Psoas muscle (tissue), 8 donors: Measurements from ENCODE around the gene GABBR1. TPM values are rescaled to one million over a fixed set of nuclear protein-coding genes. Genes with fewer than 3 reads are reported as not detected.

Experiments
- ATAC-seq, 4 donors: fragments of 200-7000 bp; cut with Tn5 transposase; one replicate each; pipeline ENCODE4 v1.9.1; 2020; ENCODE audit warnings: moderate library complexity in 3 of 4, mild to moderate bottlenecking in 2 of 4
- DNase-seq, 2 donors: peaks; one replicate each; pipeline ENCODE4 v3.0.0-alpha.2; 2020
- H3K27ac ChIP-seq: fragments of 200-600 bp; one replicate; pipeline ENCODE4 v1.8.0; 2022
- H3K27me3 ChIP-seq, 3 donors: fragments of 200-600 bp in 1 of 3; one replicate each; pipeline versions ENCODE4 v1.6.1 to v1.8.0; 2013 to 2022; ENCODE audit warnings: low read length in 2 of 3, mild to moderate bottlenecking in 2 of 3, moderate library complexity in 1 of 3; ENCODE audit not compliant: insufficient read depth in 3 of 3
- H3K36me3 ChIP-seq, 2 donors: fragments of 200-600 bp in 1 of 2; one replicate each; pipeline versions ENCODE4 v1.6.1 to v1.8.0; 2013 to 2022; ENCODE audit warnings: low read depth in 1 of 2, mild to moderate bottlenecking in 1 of 2, moderate library complexity in 1 of 2; ENCODE audit not compliant: insufficient read depth in 1 of 2
- H3K4me1 ChIP-seq: fragments of 200-600 bp; one replicate; pipeline ENCODE4 v1.8.0; 2022
- H3K4me3 ChIP-seq: fragments of 200-600 bp; one replicate; pipeline ENCODE4 v1.8.0; 2022; ENCODE audit warnings: mild to moderate bottlenecking
- H3K9me3 ChIP-seq: fragments of 200-600 bp; one replicate; pipeline ENCODE4 v1.8.0; 2022
- WGBS, 3 donors: extraction: QIAGEN DNeasy Blood & Tissue Kit; methylation state at CpG; one replicate each; pipeline versions ENCODE4 v1.1.6 to v1.1.7; 2013; 5-methylcytosine and 5-hydroxymethylcytosine counted together
- intact Hi-C, 2 donors: fragments of 100-400 bp; cut with DNase I; formaldehyde crosslinking; loops; one replicate each; pipeline versions ENCODE4 v1.11.0 to v1.14.2; 2022
- polyA plus RNA-seq, 3 donors: library from polyadenylated mRNA; stranded (reverse); fragments of 200-250 nt; gene quantifications; one replicate each; pipeline ENCODE4 v1.2.3, GENCODE V29; 2013
- total RNA-seq, 4 donors: library from RNA; stranded (reverse); fragmentation: NEBNext Ultra II Directional in 2 of 4; extraction: Animal tissue kit (Norgen Biotek cat#: 25700) in 2 of 4; gene quantifications; one replicate each; pipeline versions ENCODE4 v1.2.1 to v1.2.4, GENCODE V29; 2021 to 2023
- TF ChIP-seq, protein P1 (sequence below): fragments of 200-600 bp; IDR thresholded peaks from one replicate; pipeline ENCODE4 v1.8.0; 2022; ENCODE audit warnings: antibody characterized with exemption
- donor health status: healthy with polysubstance abuse.
- donor health status: DM: no; HTN: no; CAD: no; lungs with moderate emphysema.
- donor health status: Bipolar disorder and iron deficiency.
- donor health status: healthy.
- donor health status: DM: yes; HTN: yes; CAD: no.
- donor health status: DM: no; HTN: no; CAD: no.
- donor health status: DM: no; HTN: no; CAD: no.
- donor health status: DM: yes; HTN: yes; CAD: no.

The GABBR1 gene
- total and polyA plus RNA-seq, 7 donors, result 2.5 to 10.2 (median 4.6) TPM

GRCh38 chr6:29532320-29532951 is 100.5 kb downstream of the GABBR1 start:
- H3K27me3 ChIP-seq, result no peaks in the 10 kb centered on the region
- H3K4me1 ChIP-seq, result no peaks in the 10 kb centered on the region
- H3K4me3 ChIP-seq, result no peak overlapping the region
- no peaks in the 10 kb centered on the region for H3K36me3 ChIP-seq
- 21 to 64% (median 33%) methylated on average over 2 of the region's 2 CpGs for WGBS, 3 donors
- ATAC-seq (no peak), DNase-seq (no peak)
- no peaks in the 10 kb centered on the region for H3K9me3 ChIP-seq
- TF ChIP-seq, protein P1, sequence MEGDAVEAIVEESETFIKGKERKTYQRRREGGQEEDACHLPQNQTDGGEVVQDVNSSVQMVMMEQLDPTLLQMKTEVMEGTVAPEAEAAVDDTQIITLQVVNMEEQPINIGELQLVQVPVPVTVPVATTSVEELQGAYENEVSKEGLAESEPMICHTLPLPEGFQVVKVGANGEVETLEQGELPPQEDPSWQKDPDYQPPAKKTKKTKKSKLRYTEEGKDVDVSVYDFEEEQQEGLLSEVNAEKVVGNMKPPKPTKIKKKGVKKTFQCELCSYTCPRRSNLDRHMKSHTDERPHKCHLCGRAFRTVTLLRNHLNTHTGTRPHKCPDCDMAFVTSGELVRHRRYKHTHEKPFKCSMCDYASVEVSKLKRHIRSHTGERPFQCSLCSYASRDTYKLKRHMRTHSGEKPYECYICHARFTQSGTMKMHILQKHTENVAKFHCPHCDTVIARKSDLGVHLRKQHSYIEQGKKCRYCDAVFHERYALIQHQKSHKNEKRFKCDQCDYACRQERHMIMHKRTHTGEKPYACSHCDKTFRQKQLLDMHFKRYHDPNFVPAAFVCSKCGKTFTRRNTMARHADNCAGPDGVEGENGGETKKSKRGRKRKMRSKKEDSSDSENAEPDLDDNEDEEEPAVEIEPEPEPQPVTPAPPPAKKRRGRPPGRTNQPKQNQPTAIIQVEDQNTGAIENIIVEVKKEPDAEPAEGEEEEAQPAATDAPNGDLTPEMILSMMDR, result no peak
- intact Hi-C loops, result no loop called here
- no peak overlapping the region for H3K27ac ChIP-seq

- Histone ChIP-seq H3K36me3 (no peaks in the 10 kb centered on the region), H3K4me3 (no peak overlapping the region), H3K9me3 (no peaks in the 10 kb centered on the region), H3K27me3 (no peaks in the 10 kb centered on the region), H3K27ac (no peak overlapping the region), H3K4me1 (no peaks in the 10 kb centered on the region)
- ATAC-seq (no peak), DNase-seq (no peak)
- 56 to 72% (median 66%) methylated on average over 3 of the region's 3 CpGs for WGBS, 3 donors
- TF ChIP-seq, protein P1, result no peak
- intact Hi-C loops, result no loop called here
Observed at GRCh38 chr6:29531668-29532067, 101.3 kb downstream of the GABBR1 start.

DNA sequence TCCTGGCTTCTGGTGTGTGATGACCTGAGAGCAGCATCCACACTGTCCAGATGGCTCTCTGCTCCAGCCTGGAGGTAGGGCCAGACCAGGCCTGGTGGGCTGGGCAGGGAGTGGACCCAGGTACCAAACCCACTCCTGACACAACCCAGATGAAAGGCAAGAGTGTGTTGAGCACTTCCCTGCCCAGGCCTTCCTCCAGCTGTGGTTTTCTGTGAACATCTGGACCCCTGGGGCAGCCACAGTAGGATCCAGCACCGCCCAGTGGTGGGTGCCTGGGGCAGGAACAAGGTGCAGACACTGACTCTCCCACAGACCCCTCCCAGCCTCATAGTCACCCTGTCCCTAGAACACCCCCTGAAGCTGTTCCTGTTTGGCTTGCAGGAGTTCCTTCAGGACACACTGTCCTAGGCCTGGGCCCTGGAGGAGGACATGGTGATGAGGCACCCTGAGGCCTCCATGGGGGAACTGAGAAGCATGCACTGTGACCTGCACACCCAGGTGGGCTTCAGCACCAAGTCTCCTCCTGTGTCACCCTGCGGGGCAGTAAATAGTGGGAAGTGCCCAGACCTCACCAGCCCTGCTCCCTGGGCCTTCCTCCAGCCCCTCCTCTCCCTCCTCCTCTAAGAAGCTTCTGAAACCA is 102.2 kb downstream of the GABBR1 start:
- TF ChIP-seq, protein P1, result no peak
- no peak overlapping the region for H3K4me3 ChIP-seq
- no peaks in the 10 kb centered on the region for H3K27me3 ChIP-seq
- intact Hi-C loops, result no loop called here
- no peaks in the 10 kb centered on the region for H3K36me3 ChIP-seq
- ATAC-seq (no peak), DNase-seq (no peak)
- WGBS, 3 donors, result 82 to 89% (median 83%) methylated on average over 2 of the region's 2 CpGs
- no peaks in the 10 kb centered on the region for H3K4me1 ChIP-seq
- no peaks in the 10 kb centered on the region for H3K9me3 ChIP-seq
- no peak overlapping the region for H3K27ac ChIP-seq

DNA sequence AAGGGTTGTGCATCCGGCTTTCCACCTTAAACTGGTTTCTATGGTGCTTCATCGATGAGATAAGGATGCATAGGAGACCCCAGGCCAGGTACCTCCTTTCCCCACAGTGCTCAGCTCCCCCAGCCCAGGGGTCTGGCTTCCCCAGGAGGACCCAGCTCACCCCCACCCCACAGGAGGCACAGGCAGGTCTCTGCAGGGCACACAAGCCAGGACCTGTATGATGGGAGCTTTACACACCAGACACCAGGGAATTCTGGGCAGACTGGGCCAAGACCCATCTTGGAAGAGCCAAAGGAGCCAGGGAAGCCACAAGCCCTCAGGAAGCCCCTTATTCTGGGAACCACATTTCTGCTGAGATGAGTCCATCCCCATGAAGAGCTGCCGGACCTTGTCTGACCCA is 103.0 kb downstream of the GABBR1 start:
- DNase-seq, result no peak
- Histone ChIP-seq H3K4me1 (no peaks in the 10 kb centered on the region), H3K36me3 (no peaks in the 10 kb centered on the region), H3K27me3 (no peaks in the 10 kb centered on the region), H3K4me3 (no peak overlapping the region), H3K9me3 (no peaks in the 10 kb centered on the region), H3K27ac (no peak overlapping the region)
- TF ChIP-seq, protein P1, result no peak
- intact Hi-C loops, result no loop called here
- no peak for ATAC-seq
- WGBS, 3 donors, result 83 to 87% (median 85%) methylated on average over 3 of the region's 3 CpGs
